ENCODE data around the gene ZMAT2.
"Not testable (repeated sequence)": the region's sequence is repeated elsewhere in the genome, so short reads cannot be mapped to it uniquely, and the experiment has no call there.

ZMAT2 gene

GRCh38 chr5:140690376-140690932 is 9.8 kb upstream of the ZMAT2 start:
- DNase-seq (ENCODE audit: low spot score) = no peak
- in situ Hi-C loops (cut with MboI; ENCODE audit: low sequenced_read_pairs, unreplicated experiment) = no loop called here
- no peak for TF ChIP-seq CTCF (IDR thresholded peaks at IDR 0.05; ENCODE audit: borderline replicate concordance, control extremely low read depth, extremely low read depth, insufficient read depth, missing control alignments)

- no peak for TF ChIP-seq CTCF (IDR thresholded peaks at IDR 0.05; ENCODE audit: borderline replicate concordance, control extremely low read depth, extremely low read depth, insufficient read depth, missing control alignments)
- in situ Hi-C loops (cut with MboI; ENCODE audit: low sequenced_read_pairs, unreplicated experiment) = no loop called here
- DNase-seq (ENCODE audit: low spot score) = peak; percentile 93
Observed at GRCh38 chr5:140690941-140691924, 9.0 kb upstream of the ZMAT2 start, which contains the start of the genes HARS1 and HARS2. Gene HARS1, minus strand, starts transcription at chr5:140691370. Its CDS starts 66 bp downstream, at chr5:140691304. Gene HARS2, plus strand, starts transcription at chr5:140691455. Its CDS starts 194 bp downstream, at chr5:140691649.

- in situ Hi-C loops (cut with MboI; ENCODE audit: low sequenced_read_pairs, unreplicated experiment) = no loop called here
- no peak for DNase-seq (ENCODE audit: low spot score)
- no peak for TF ChIP-seq CTCF (IDR thresholded peaks at IDR 0.05; ENCODE audit: borderline replicate concordance, control extremely low read depth, extremely low read depth, insufficient read depth, missing control alignments)
Observed at GRCh38 chr5:140694276-140694675, 6.0 kb upstream of the ZMAT2 start.

GRCh38 chr5:140696891-140697492 is 3.3 kb upstream of the ZMAT2 start:
- in situ Hi-C loops (cut with MboI; ENCODE audit: low sequenced_read_pairs, unreplicated experiment) = no loop called here
- TF ChIP-seq CTCF (IDR thresholded peaks at IDR 0.05; ENCODE audit: borderline replicate concordance, control extremely low read depth, extremely low read depth, insufficient read depth, missing control alignments) = no peak
- no peak for DNase-seq (ENCODE audit: low spot score)

GRCh38 chr5:140707812-140708211 is 7.6 kb downstream of the ZMAT2 start:
- DNase-seq (ENCODE audit: low spot score) = no peak
- TF ChIP-seq CTCF (IDR thresholded peaks at IDR 0.05; ENCODE audit: borderline replicate concordance, control extremely low read depth, extremely low read depth, insufficient read depth, missing control alignments) = no peak
- in situ Hi-C loops (cut with MboI; ENCODE audit: low sequenced_read_pairs, unreplicated experiment) = loop anchor here (25.0 kb wide), 1 partner anchor 471 kb away; no protein-coding TSS in a partner anchor

- DNase-seq (ENCODE audit: low spot score) = not testable (repeated sequence)
- in situ Hi-C loops (cut with MboI; ENCODE audit: low sequenced_read_pairs, unreplicated experiment) = loop anchor here (25.0 kb wide), 1 partner anchor 471 kb away; no protein-coding TSS in a partner anchor
Observed at GRCh38 chr5:140708787-140709186, 8.5 kb downstream of the ZMAT2 start.
